HG03460 (cell line): ENCODE measurements around the gene SCUBE3.

Experiments used
- ATAC-seq: cut with Tn5 transposase; IDR thresholded peaks from one replicate; pipeline ENCODE4 v1.9.1; 2021; ENCODE audit not compliant: unreplicated experiment

SCUBE3 gene

DNA sequence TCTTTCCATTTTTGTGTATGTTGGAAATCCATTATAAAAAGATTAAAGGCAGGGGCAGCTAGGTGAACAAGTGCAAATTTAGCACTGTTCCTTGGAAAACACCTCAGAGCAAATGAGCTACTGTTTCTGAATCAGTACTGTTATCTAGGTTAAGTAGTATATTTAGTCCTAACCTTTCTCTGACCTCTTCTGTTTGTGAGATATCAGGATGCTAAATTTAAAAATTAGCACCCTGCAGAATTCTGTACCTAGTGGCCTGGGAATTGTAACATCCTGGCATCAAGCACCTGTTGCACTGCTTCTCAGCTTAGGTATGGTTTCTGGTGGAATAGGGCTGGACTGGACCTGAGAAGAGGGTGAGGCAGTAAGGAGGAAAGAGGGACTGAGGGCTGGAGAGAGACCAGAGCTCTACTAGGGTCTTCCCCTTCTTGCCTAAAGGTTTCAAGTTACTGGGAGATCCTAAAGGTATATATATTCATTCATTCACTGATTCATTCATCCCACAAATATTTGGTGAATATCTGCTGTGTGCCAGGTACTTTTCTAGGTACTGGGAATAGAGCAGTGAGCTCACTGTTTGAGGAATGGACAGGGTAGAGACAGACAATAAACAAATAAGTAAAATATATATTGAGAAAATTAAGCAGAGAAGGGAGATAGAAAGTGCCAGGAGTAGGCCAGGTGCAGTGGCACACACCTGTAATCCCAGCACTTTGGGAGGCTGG is 51.0 kb downstream of the SCUBE3 start:
- no peak for ATAC-seq

GRCh38 chr6:35265523-35265922 is 51.8 kb downstream of the SCUBE3 start:
- no peak for ATAC-seq

DNA sequence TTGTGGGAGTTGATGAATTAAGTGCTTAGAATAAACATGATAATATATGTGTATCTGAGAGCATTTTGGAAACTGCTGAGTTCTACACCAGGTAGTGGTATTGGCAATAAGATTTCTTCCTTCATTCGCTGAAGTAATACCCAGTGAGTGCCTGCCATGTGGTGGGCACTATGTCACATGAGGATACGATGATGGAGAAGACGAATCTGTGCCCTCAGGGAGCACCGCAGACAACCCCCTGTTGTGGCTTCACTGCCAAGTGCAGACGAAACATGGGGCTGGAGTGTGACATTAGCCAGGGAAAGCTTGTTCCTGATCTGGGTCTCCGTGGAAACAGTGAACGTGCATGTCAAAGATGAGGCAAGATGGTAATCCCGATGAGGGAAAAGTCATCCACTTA is 53.7 kb downstream of the SCUBE3 start:
- no peak for ATAC-seq

DNA sequence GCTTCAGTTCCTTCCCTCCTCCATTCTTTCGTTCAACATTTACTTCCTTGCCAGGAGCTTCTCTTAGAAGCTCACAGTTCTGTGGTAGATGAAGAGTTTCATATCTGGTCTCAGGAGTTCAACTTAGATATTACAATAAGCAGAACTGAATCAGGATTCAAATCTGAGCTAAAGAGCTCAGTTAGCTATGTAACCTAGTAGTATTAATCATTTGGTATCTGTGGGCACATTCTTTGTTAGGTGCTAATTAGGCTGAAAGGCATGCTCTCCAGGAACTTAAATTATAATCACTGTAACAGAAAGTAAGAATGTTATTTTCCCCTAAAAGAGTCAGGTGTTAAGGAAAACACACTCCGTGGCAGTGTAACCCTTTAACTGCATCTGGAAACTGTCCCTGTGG is 54.1 kb downstream of the SCUBE3 start:
- ATAC-seq = no peak

DNA sequence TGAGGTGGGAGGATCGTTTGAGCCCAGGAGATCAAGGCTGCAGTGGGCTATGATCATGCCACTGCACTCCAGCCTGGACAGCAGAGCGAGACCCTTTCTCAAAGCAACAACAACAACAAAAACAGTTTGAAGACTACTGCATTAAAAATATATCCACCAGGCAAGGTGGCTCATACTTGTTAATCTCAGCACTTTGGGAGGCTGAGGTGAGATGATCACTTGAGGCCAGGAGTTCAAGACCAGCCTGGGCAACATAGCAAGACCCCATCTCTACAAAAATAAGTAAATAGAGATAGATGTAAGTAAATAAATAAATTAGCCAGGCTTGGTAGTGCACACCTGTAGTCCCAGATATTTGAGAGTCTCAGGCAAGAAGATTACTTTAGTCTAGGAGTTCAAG is 58.2 kb downstream of the SCUBE3 start:
- ATAC-seq = no peak

DNA sequence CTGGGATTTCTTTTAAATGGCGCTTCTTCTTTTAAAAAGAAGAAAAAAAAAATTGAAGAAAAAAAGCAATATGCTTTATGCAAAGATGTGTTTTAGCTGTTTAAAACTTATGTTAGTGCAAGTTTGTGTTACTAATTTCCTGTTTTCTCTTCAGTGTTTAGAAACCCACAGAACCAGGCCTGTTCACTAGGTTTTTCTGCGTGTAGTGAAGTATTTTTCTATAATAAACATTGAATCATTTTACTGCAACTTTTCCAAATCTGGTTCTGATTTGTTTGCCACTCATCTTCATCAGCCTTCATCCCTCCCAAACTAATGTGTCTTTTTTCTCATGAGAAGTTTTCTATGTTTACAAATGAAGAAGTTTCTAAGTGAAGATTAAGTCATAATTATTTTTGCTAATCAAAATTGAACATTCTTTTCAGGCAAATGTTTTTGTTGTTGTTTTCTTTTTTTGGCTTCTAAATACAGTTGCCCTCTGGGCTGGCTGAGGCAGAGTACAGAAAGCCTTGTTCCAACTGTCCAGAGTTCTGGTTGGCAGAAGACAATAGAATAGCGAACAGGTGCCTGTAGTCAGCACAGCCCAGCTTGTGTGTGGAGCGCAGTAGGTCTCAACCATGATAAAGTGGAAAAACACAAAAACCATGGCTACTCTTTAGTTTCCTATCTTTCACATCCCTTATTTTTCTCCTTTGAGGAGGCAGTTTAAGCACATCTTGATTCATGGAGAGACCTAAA is 60.2 kb downstream of the SCUBE3 start:
- ATAC-seq = no peak

GRCh38 chr6:35275744-35276260 is 62.0 kb downstream of the SCUBE3 start:
- ATAC-seq = no peak

DNA sequence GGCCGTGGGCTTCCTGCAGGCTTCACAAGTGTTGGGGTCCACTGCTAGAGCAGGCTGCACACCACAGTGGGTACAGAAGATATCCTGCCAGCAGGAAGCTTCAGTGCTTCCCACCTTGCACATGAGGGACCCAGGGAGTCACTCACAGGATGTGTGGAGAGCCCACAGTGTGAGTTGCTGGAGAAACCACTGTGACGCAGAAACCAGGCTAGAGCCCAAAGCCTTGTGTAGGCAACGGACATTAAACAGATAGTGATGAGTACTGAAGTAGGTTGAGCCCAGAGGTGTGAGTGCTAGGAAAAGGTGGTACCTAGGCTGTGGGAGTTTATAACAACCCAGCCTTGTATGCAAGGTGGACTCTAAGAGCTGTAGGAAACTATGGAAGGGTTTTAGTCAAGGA is 65.0 kb downstream of the SCUBE3 start:
- no peak for ATAC-seq

- no peak for ATAC-seq
Observed at GRCh38 chr6:35280903-35281302, 67.1 kb downstream of the SCUBE3 start.

DNA sequence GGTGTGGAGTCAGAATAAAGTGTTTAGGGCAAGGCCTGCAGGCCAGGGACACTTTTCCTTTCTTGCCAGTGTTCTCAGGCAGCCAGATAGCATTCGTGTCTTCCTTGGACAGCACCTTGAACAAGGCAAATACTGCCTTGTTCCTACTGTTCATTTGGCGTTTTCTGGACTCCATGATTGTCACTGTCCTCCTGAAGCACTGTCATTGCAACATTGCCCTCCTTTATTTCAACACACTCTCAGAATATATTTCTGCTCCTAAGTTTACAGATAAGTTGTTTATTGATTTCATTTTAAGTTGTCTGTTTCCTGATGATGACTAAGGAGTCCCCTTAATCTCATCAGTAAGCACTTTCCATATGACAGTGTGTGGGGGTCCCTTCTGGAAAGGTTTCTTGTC is 68.7 kb downstream of the SCUBE3 start:
- ATAC-seq = no peak

DNA sequence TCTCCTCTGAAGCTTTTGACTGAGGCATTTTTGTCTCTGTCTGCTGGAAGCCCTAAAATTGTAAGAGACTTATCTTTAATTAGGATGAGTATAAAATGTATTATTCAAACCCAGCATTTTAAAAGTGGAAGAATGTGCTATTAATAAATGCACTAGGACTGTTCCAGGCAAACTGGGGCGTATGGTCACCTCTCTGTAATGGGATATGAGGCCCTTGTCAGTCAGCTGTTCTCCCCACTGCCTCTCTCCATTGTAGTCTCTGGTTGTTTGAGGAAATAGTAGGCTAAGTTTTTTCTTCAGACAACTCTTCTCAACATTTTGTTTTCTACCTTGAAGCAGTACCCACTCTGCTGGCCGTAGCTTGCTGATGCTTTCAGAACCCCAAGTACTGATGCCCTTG is 69.6 kb downstream of the SCUBE3 start:
- no peak for ATAC-seq

GRCh38 chr6:35287671-35288396 is 74.1 kb downstream of the SCUBE3 start:
- ATAC-seq = no peak

DNA sequence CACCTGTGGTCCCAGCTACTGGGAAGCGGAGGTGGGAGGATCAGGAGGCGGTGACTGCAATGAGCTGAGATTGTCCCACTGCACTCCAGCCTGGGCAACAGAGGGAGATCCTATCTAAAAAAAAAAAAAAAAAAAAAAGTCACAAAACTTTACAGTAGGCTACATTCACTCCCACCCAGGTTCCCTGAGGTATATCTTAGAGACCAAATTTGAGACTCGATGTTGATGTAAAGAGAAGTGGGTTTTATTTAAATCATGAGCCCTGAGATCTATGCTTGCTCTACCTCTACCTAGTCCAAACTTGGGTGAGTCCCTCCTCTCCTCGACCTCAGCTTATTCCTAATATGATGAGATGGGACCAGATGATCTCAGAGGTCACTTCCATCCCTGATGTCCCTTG is 75.1 kb downstream of the SCUBE3 start:
- no peak for ATAC-seq

GRCh38 chr6:35291491-35291890 is 77.7 kb downstream of the SCUBE3 start:
- no peak for ATAC-seq

GRCh38 chr6:35292494-35292893 is 78.7 kb downstream of the SCUBE3 start:
- no peak for ATAC-seq

DNA sequence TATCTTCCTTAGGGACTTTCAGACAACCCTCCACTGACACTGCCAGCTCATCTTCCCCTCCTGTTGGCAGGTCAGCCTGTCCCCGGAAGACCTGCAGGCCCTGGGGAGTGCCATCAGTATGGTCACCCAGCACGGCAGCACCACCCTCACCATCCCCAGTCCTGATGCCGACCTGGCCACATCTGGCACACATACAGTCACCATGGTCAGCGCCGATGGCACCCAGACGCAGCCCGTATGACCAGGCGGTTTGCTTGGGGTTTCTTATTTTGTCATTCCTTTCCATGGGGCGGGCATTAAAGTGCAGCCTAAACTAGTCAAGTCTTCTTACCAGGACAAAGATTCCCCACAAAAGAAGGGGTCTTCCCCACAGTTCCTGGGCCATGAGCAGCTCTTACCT is 79.9 kb downstream of the SCUBE3 start:
- no peak for ATAC-seq

DNA sequence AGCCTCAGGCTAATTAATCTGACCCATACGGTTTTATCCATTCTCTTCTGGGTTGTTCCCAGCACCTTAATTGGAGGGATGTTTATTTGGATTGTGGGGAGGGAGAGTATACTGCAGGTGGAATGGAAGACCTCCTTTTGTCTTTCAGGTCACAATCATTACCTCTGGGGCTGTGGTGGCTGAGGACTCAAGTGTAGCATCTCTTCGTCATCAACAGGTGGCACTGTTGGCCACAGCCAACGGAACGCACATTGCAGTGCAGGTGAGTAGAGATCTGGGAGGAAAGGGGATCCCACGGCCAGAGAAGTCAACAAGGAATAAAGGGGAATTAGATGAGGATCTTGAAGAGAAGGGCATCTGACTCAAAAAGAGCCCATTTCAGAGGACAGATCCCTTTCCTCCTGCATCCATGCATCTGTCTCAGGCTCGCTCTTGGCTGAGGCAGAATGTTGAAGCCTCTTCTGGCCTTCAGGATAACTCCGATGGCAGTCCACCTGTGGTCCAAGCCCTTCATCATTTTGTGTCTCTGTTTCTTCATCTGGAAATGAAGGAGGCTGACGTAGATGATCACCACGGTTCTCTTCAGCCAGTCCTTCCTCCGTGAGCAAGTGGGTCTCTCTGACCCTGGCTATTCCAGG is 80.7 kb downstream of the SCUBE3 start:
- ATAC-seq = no peak

- no peak for ATAC-seq
Observed at GRCh38 chr6:35295036-35295435, 81.3 kb downstream of the SCUBE3 start.

GRCh38 chr6:35295521-35296315 is 82.0 kb downstream of the SCUBE3 start:
- no peak for ATAC-seq

GRCh38 chr6:35296931-35297600 is 83.3 kb downstream of the SCUBE3 start:
- no peak for ATAC-seq
